GM19025 (cell line): ENCODE results near the gene IL22RA2.

Source experiments
- ATAC-seq: cut with Tn5 transposase; IDR thresholded peaks from one replicate; pipeline ENCODE4 v1.9.1; 2021; ENCODE audit warnings: mild to moderate bottlenecking, low read depth, moderate library complexity; ENCODE audit not compliant: unreplicated experiment

Gene IL22RA2

GRCh38 chr6:137097526-137097925 lies 75.9 kb downstream of the IL22RA2 start:
- no peak for ATAC-seq

GRCh38 chr6:137097057-137097456 lies 76.4 kb downstream of the IL22RA2 start:
- no peak for ATAC-seq

- peak; percentile 86 for ATAC-seq
These were observed 77.7 kb downstream of the IL22RA2 start for GRCh38 chr6:137095651-137096238.

GRCh38 chr6:137095093-137095492 lies 78.4 kb downstream of the IL22RA2 start:
- no peak for ATAC-seq

- ATAC-seq: no peak
These were observed 78.9 kb downstream of the IL22RA2 start for GRCh38 chr6:137094411-137095008.
